Neural progenitor cell (in vitro differentiated cells): ENCODE data around the gene TMEM52.

Experiments used
- CTCF ChIP-seq: fragments of 200-600 bp; sonication (generic); IDR thresholded peaks from 2 replicates; pipeline ENCODE4 v1.5.1; 2017; ENCODE audit warnings: antibody characterized with exemption, mild to moderate bottlenecking
- EZH2 ChIP-seq: fragments of 200-600 bp; sonication (generic); IDR thresholded peaks from 2 replicates; pipeline ENCODE4 v1.6.1; 2017; ENCODE audit warnings: antibody characterized with exemption, mild to moderate bottlenecking, moderate library complexity

- TF ChIP-seq CTCF (no peak), EZH2 (no peak)
Measured at GRCh38 chr1:1937549-1938275, 18.6 kb upstream of the TMEM52 start.
